IMR-90 (cell line): ENCODE measurements around the gene MYO1A. TPM values are rescaled to one million over a fixed set of nuclear protein-coding genes. Genes with fewer than 3 reads are reported as not detected.

Source experiments
- ATAC-seq: fragments of 200-7000 bp; cut with Tn5 transposase; 2 replicates; pipeline ENCODE4 v1.9.1; 2020; ENCODE audit warnings: low read depth, mild to moderate bottlenecking, moderate library complexity
- BruUV-seq: library from RNA; stranded (reverse); fragments of 400-500 nt; replicated peaks from 2 replicates; lab custom pipeline; 2021; lab: Mats Ljungman, UMichigan
- CTCF ChIA-PET: fragments of 300-600 bp; formaldehyde crosslinking; extraction: SDS; loops from one replicate; lab custom pipeline; 2021; ENCODE audit warnings: antibody characterized with exemption; lab: Yijun Ruan, JAX
- POLR2A ChIA-PET: fragments of 300-600 bp; sonication (Branson Sonifier 250); formaldehyde crosslinking; loops from one replicate; lab custom pipeline; 2022; ENCODE audit warnings: antibody characterized with exemption; ENCODE audit not compliant: unreplicated experiment; lab: Charles Lee
- DNase-seq: peaks from one replicate; pipeline ENCODE4 v3.0.0; 2013
- H2AFZ ChIP-seq: replicated peaks from 2 replicates; pipeline ENCODE3; 2013; ENCODE audit warnings: low read length, mild to moderate bottlenecking; ENCODE audit not compliant: poor library complexity
- H2AK5ac ChIP-seq: 2 replicates; pipeline ENCODE4 v1.6.1; 2013; ENCODE audit warnings: low read depth, low read length, inconsistent platforms
- H2AK9ac ChIP-seq: replicated peaks from 2 replicates; pipeline ENCODE3; 2013; ENCODE audit warnings: mild to moderate bottlenecking, low read depth, low read length, moderate library complexity; ENCODE audit not compliant: poor library complexity
- H2BK120ac ChIP-seq: 2 replicates; pipeline ENCODE4 v1.6.1; 2013; ENCODE audit warnings: low read depth, low read length, inconsistent platforms
- H2BK15ac ChIP-seq: 3 replicates; pipeline ENCODE4 v1.6.1; 2013; ENCODE audit warnings: low read depth, low read length, inconsistent platforms
- H2BK20ac ChIP-seq: 2 replicates; pipeline ENCODE4 v1.6.1; 2013; ENCODE audit warnings: low read depth, mild to moderate bottlenecking, inconsistent platforms, low read length, moderate library complexity
- H2BK5ac ChIP-seq: 2 replicates; pipeline ENCODE4 v1.6.1; 2013; ENCODE audit warnings: mild to moderate bottlenecking, low read depth, low read length, inconsistent platforms; ENCODE audit not compliant: poor library complexity, severe bottlenecking
- H3K14ac ChIP-seq: replicated peaks from 2 replicates; pipeline ENCODE4 v1.6.1; 2013; ENCODE audit warnings: low read depth, low read length, inconsistent platforms
- H3K18ac ChIP-seq: 2 replicates; pipeline ENCODE4 v1.6.1; 2013; ENCODE audit warnings: low read depth, low read length, control low read depth
- H3K23ac ChIP-seq: 2 replicates; pipeline ENCODE4 v1.6.1; 2013; ENCODE audit warnings: low read depth, low read length, inconsistent platforms
- H3K27ac ChIP-seq: 2 replicates; pipeline ENCODE4 v1.5.1; 2013; ENCODE audit warnings: mild to moderate bottlenecking, control low read depth, low read length; ENCODE audit not compliant: insufficient read depth
- H3K27me3 ChIP-seq: 2 replicates; pipeline ENCODE4 v1.6.1; 2013; ENCODE audit warnings: low read length; ENCODE audit not compliant: control insufficient read depth, insufficient read depth
- H3K36me3 ChIP-seq: 2 replicates; pipeline ENCODE4 v1.6.1; 2013; ENCODE audit warnings: low read length, mixed read lengths; ENCODE audit not compliant: control insufficient read depth, insufficient read depth
- H3K4ac ChIP-seq: 2 replicates; pipeline ENCODE4 v1.6.1; 2013; ENCODE audit warnings: low read depth, low read length, inconsistent platforms
- H3K4me1 ChIP-seq: 2 replicates; pipeline ENCODE4 v1.6.1; 2013; ENCODE audit warnings: low read length, mixed read lengths; ENCODE audit not compliant: control insufficient read depth, insufficient read depth
- H3K4me2 ChIP-seq: 2 replicates; pipeline ENCODE4 v1.6.1; 2013; ENCODE audit warnings: low read depth, mild to moderate bottlenecking, control low read depth, low read length, moderate library complexity
- H3K4me3 ChIP-seq: 2 replicates; pipeline ENCODE4 v1.5.1; 2013; ENCODE audit warnings: low read depth, mild to moderate bottlenecking, control low read depth, low read length, moderate library complexity; ENCODE audit not compliant: insufficient read depth
- H3K56ac ChIP-seq: 2 replicates; pipeline ENCODE4 v1.6.1; 2013; ENCODE audit warnings: low read length, inconsistent platforms; ENCODE audit not compliant: insufficient read depth; ENCODE audit errors: extremely low read depth
- H3K79me1 ChIP-seq, 2 experiments: 2 replicates each; pipeline ENCODE4 v1.6.1; 2013; ENCODE audit warnings: low read length in 2 of 2, inconsistent platforms in 1 of 2, low read depth in 1 of 2
- H3K9ac ChIP-seq: 2 replicates; pipeline ENCODE4 v1.6.1; 2013; ENCODE audit warnings: low read depth, low read length, control low read depth
- H3K9me1 ChIP-seq: 2 replicates; pipeline ENCODE4 v1.6.1; 2013; ENCODE audit warnings: low read length, inconsistent platforms; ENCODE audit not compliant: insufficient read depth
- H3K9me3 ChIP-seq: 2 replicates; pipeline ENCODE4 v1.6.1; 2013; ENCODE audit warnings: low read length; ENCODE audit not compliant: control insufficient read depth, insufficient read depth
- H4K20me1 ChIP-seq: 2 replicates; pipeline ENCODE4 v1.6.1; 2013; ENCODE audit warnings: low read length, inconsistent platforms; ENCODE audit not compliant: insufficient read depth
- H4K5ac ChIP-seq: 2 replicates; pipeline ENCODE4 v1.6.1; 2013; ENCODE audit warnings: mild to moderate bottlenecking, low read depth, low read length, control low read depth
- H4K8ac ChIP-seq, 2 experiments: 2 replicates each; pipeline ENCODE4 v1.6.1; 2013; ENCODE audit warnings: low read depth in 2 of 2, low read length in 2 of 2, control low read depth in 1 of 2, inconsistent platforms in 1 of 2
- H4K91ac ChIP-seq: 2 replicates; pipeline ENCODE4 v1.6.1; 2013; ENCODE audit warnings: low read depth, low read length, inconsistent platforms; ENCODE audit not compliant: insufficient read depth
- BHLHE40 ChIP-seq: fragments of 150-350 bp; IDR thresholded peaks from 2 replicates; pipeline ENCODE4 v1.6.1; 2016; ENCODE audit warnings: mild to moderate bottlenecking, low read depth, low read length
- CEBPB ChIP-seq: IDR thresholded peaks from 2 replicates; pipeline ENCODE4 v1.6.1; 2012; ENCODE audit warnings: low read depth, low read length, improper control_type of control experiment
- CHD1 ChIP-seq: IDR thresholded peaks from 2 replicates; pipeline ENCODE4 v1.6.1; 2012; ENCODE audit warnings: low read depth, low read length, improper control_type of control experiment
- FOS ChIP-seq: fragments of 150-350 bp; IDR thresholded peaks from 2 replicates; pipeline ENCODE4 v1.6.1; 2016; ENCODE audit warnings: low read depth, low read length
- MAFK ChIP-seq: IDR thresholded peaks from 2 replicates; pipeline ENCODE4 v1.6.1; 2012; ENCODE audit warnings: low read depth, low read length, improper control_type of control experiment
- MAZ ChIP-seq: IDR thresholded peaks from 2 replicates; pipeline ENCODE4 v1.6.1; 2012; ENCODE audit warnings: low read depth, mild to moderate bottlenecking, low read length, improper control_type of control experiment, moderate library complexity, borderline replicate concordance
- NFE2L2 ChIP-seq: fragments of 150-350 bp; IDR thresholded peaks from 2 replicates; pipeline ENCODE4 v1.6.1; 2016; ENCODE audit warnings: low read depth, mild to moderate bottlenecking, low read length
- SMC3 ChIP-seq: fragments of 150-350 bp; IDR thresholded peaks from 2 replicates; pipeline ENCODE4 v1.6.1; 2016; ENCODE audit warnings: low read depth, mild to moderate bottlenecking, antibody characterized with exemption, low read length, moderate library complexity
- USF2 ChIP-seq: fragments of 150-350 bp; IDR thresholded peaks from 2 replicates; pipeline ENCODE4 v1.6.1; 2017; ENCODE audit warnings: mild to moderate bottlenecking, antibody characterized with exemption, low read length, low read depth
- WGBS, 2 experiments: methylation state at CpG; one replicate each; pipeline versions ENCODE4 v1.1.5 to v1.1.7; 2013; ENCODE audit warnings: missing lambda C conversion rate in 2 of 2; ENCODE audit not compliant: insufficient read length in 1 of 2; ENCODE audit errors: extremely low coverage in 2 of 2; 5-methylcytosine and 5-hydroxymethylcytosine counted together
- dilution Hi-C: fragments of 300-500 bp; cut with HindIII; formaldehyde crosslinking; loops from one replicate; pipeline ENCODE4 v1.14.3; 2018; ENCODE audit warnings: low sequenced_read_pairs; ENCODE audit not compliant: unreplicated experiment
- in situ Hi-C: fragments of 300-500 bp; cut with MboI; formaldehyde crosslinking; loops from 3 replicates; pipeline ENCODE4 v1.14.3; 2019; ENCODE audit warnings: low sequenced_read_pairs, inconsistent platforms, mixed read lengths
- intact Hi-C: fragments of 100-400 bp; cut with micrococcal nuclease; formaldehyde crosslinking; loops from 2 replicates; pipeline ENCODE4 v1.10.0; 2022
- polyA plus RNA-seq, 3 experiments: library from polyadenylated mRNA; depleted of rRNA; stranded (reverse); fragments of >200 nt; gene quantifications; 2 replicates each; pipeline ENCODE4 v1.2.3, GENCODE V29; 2012; ENCODE audit warnings: low replicate concordance in 1 of 3
- total RNA-seq: library from RNA; depleted of rRNA; stranded (reverse); fragments of >200 nt; gene quantifications from 2 replicates; pipeline ENCODE4 v1.2.3, GENCODE V29; 2012

The MYO1A gene
- total and polyA plus RNA-seq, 2 of the 4 experiments (the other 2 are of a cell fraction): under 0.01 TPM; not detected in 1

- TF ChIP-seq USF2: no peak
- TF ChIP-seq FOS: no peak
Observed at GRCh38 chr12:57011438-57012424, 38.2 kb downstream of the MYO1A start (continued).

DNA sequence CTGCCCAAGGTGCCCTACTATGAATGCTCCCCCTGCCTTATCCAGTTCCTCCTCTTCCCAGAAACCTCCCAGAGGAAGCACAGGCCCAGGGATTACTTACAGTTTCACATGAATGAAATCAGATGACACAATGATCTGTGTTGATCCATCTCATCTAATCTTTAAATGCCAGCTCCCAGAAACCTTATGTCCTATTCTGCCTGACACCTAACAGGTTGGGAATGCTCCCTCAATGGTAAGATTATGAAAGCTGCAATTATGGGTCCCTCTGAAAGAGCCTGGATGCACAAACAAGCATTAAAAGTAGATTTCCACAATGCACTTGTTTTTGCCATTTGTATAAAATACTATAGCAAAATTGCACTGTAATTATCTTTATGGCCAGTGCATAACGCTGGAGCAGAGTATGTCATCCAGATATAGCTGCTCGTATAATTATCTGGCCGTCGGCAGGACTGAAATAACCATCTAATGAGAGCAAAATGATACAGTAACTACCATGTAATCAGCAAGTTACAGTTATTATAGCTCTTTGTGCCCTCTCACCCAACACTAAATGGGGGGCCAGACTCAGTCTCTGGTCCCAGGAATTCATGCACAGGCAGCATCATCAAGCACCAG, 39.2 kb downstream of the MYO1A start:
- Histone ChIP-seq H2AK5ac (peak overlapping the region; percentile 2; the same call in 1 of the 2 replicates), H3K14ac (no peak overlapping the region), H3K27me3 (peaks cover 33% of the 10 kb centered on the region), H3K27ac (no peak overlapping the region), H2AK9ac (no peak overlapping the region), H2BK120ac (no peak overlapping the region), H2AFZ (no peak overlapping the region), H3K4ac (no peak overlapping the region), H3K4me2 (no peak overlapping the region), H3K18ac (no peak overlapping the region), H3K23ac (no peak overlapping the region), H3K9me3 (no peaks in the 10 kb centered on the region), H3K4me1 (peaks cover 6% of the 10 kb centered on the region), H3K56ac (no peak overlapping the region), H2BK15ac (no peak overlapping the region), H2BK20ac (no peak overlapping the region), H4K91ac (no peak overlapping the region), H4K5ac (no peak overlapping the region), H4K20me1 (no peaks in the 10 kb centered on the region), H4K8ac (no peak overlapping the region), H3K4me3 (no peak overlapping the region), H3K79me1 (peaks cover 3 to 9% of the 10 kb centered on the region in 2 experiments), H3K9ac (no peak overlapping the region), H3K36me3 (no peaks in the 10 kb centered on the region), H2BK5ac (no peak overlapping the region), H3K9me1 (no peaks in the 10 kb centered on the region)
- ATAC-seq (no peak), DNase-seq (no peak)
- dilution Hi-C loops: no loop called here
- WGBS, 2 experiments: 100% methylated on average over 4 of the region's 4 CpGs; no CpG with 5 or more reads in 1 of the 2 experiments
- POLR2A ChIA-PET: no interaction called here
- intact Hi-C loops: no loop called here
- CTCF ChIA-PET: interaction anchor here (0.6 to 0.9 kb wide), 2 partner anchors 50 to 51 kb away, joined by 3 read pairs; no protein-coding TSS in a partner anchor
- in situ Hi-C loops: no loop called here
- no TSS peak for BruUV-seq
- TF ChIP-seq FOS (no peak), SMC3 (no peak), CHD1 (no peak), CEBPB (no peak), MAFK (no peak), NFE2L2 (no peak), MAZ (no peak), BHLHE40 (no peak)
